Measurements from ENCODE around the gene ATP2B2.

- TF ChIP-seq CTCF (IDR thresholded peaks at IDR 0.05) (no peak), EZH2 (IDR thresholded peaks at IDR 0.05; ENCODE audit: borderline replicate concordance, insufficient read depth, low read depth, low read length, poor library complexity, severe bottlenecking) (no peak)
Measured at GRCh38 chr3:10552631-10552943, 47.2 kb upstream of the ATP2B2 start.

All from B cell (primary cell).